OCI-LY1 (cell line): ENCODE results near the gene MED12.

Experiments
- H2AFZ ChIP-seq: fragments of 200-600 bp; sonication (generic), shearing (Covaris generic); 2 replicates; pipeline ENCODE4 v1.6.0; 2014; ENCODE audit warnings: antibody characterized with exemption, mild to moderate bottlenecking, low read length
- H3F3A ChIP-seq: fragments of 200-600 bp; sonication (generic), shearing (Covaris generic); 2 replicates; pipeline ENCODE4 v1.6.0; 2014; ENCODE audit warnings: mild to moderate bottlenecking, antibody characterized with exemption, low read length, moderate library complexity; ENCODE audit not compliant: insufficient read depth
- H3K27ac ChIP-seq: fragments of 200-600 bp; sonication (generic); 2 replicates; pipeline ENCODE4 v1.5.1; 2014; ENCODE audit warnings: low read length, mixed run types, mild to moderate bottlenecking, low read depth; ENCODE audit not compliant: poor library complexity, severe bottlenecking
- H3K27me3 ChIP-seq: fragments of 200-600 bp; sonication (generic); 2 replicates; pipeline ENCODE4 v1.6.0; 2014; ENCODE audit warnings: antibody characterized with exemption, mild to moderate bottlenecking, low read length, moderate library complexity; ENCODE audit not compliant: insufficient read depth
- H3K36me3 ChIP-seq: fragments of 200-600 bp; sonication (generic); 2 replicates; pipeline ENCODE4 v1.6.1; 2014; ENCODE audit warnings: mild to moderate bottlenecking, antibody characterized with exemption, low read length, moderate library complexity, mixed read lengths; ENCODE audit not compliant: insufficient read depth
- H3K4me1 ChIP-seq: fragments of 200-600 bp; sonication (generic); 2 replicates; pipeline ENCODE4 v1.5.1; 2014; ENCODE audit warnings: mild to moderate bottlenecking, low read length, moderate library complexity; ENCODE audit not compliant: insufficient read depth, severe bottlenecking
- H3K4me2 ChIP-seq: fragments of 200-600 bp; sonication (generic), shearing (Covaris generic); 2 replicates; pipeline ENCODE4 v1.6.1; 2014; ENCODE audit warnings: low read length
- H3K4me3 ChIP-seq: fragments of 200-600 bp; sonication (generic); 2 replicates; pipeline ENCODE4 v1.5.1; 2014; ENCODE audit warnings: low read length, low read depth, mild to moderate bottlenecking, mixed read lengths; ENCODE audit not compliant: poor library complexity, severe bottlenecking
- H3K79me2 ChIP-seq: fragments of 200-600 bp; shearing (Covaris generic); 2 replicates; pipeline ENCODE4 v1.6.1; 2016; ENCODE audit warnings: mixed run types, low read length, mixed read lengths; ENCODE audit not compliant: insufficient read depth
- H3K9ac ChIP-seq: fragments of 200-600 bp; sonication (generic), shearing (Covaris generic); 2 replicates; pipeline ENCODE4 v1.6.1; 2014; ENCODE audit warnings: mild to moderate bottlenecking, low read length, mixed read lengths
- H3K9me2 ChIP-seq: fragments of 200-600 bp; sonication (generic), shearing (Covaris generic); 2 replicates; pipeline ENCODE4 v1.6.1; 2014; ENCODE audit warnings: low read depth, mild to moderate bottlenecking, low read length, mixed read lengths
- H3K9me3 ChIP-seq: fragments of 200-600 bp; shearing (Covaris generic); 2 replicates; pipeline ENCODE4 v1.6.1; 2014; ENCODE audit warnings: low read length, mixed read lengths
- H4K20me1 ChIP-seq: fragments of 200-600 bp; sonication (generic), shearing (Covaris generic); 2 replicates; pipeline ENCODE4 v1.6.0; 2016; ENCODE audit warnings: mild to moderate bottlenecking, low read length; ENCODE audit not compliant: insufficient read depth
- EZH2 ChIP-seq: fragments of 200-600 bp; sonication (generic), shearing (Covaris generic); IDR thresholded peaks from 2 replicates; pipeline ENCODE4 v1.8.0; 2017; ENCODE audit warnings: borderline replicate concordance, mixed run types, mild to moderate bottlenecking, antibody characterized with exemption, low read length, moderate library complexity, mixed read lengths
- TF ChIP-seq, protein P1 (sequence below): fragments of 200-600 bp; sonication (generic), shearing (Covaris generic); IDR thresholded peaks from 2 replicates; pipeline ENCODE4 v1.5.1; 2017; ENCODE audit warnings: mild to moderate bottlenecking, antibody characterized with exemption, low read length, moderate library complexity, mixed read lengths

The MED12 gene

DNA sequence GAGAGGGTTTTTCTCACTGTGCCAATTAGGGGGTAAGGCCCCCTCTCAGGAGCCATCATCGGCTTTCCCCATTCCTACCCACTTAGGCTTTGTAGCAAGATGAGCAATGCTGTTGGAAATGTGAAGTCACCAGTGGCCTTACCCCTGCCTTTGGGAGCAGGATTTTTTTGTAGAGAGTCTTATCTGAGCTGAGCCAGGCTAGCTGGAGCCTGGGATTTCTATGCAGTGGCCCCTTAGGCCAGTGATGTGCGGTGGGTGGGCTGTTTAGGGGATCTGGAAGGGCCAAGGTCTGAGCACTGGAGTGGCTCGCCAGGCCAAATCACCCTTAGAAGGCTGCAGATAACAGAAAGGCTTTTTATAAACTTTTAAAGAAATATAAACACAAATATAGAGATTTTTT lies 16.1 kb upstream of the MED12 start:
- Histone ChIP-seq H3K4me1 (peaks cover 19% of the 10 kb centered on the region), H3K9me3 (no peaks in the 10 kb centered on the region), H3F3A (no peaks in the 10 kb centered on the region), H4K20me1 (no peaks in the 10 kb centered on the region), H2AFZ (no peak overlapping the region), H3K9ac (no peak overlapping the region), H3K4me2 (no peak overlapping the region), H3K79me2 (no peaks in the 10 kb centered on the region), H3K27me3 (no peaks in the 10 kb centered on the region), H3K9me2 (no peaks in the 10 kb centered on the region), H3K36me3 (no peaks in the 10 kb centered on the region; the same call in 1 of the 2 replicates), H3K27ac (no peak overlapping the region), H3K4me3 (no peak overlapping the region)
- TF ChIP-seq, protein P1, sequence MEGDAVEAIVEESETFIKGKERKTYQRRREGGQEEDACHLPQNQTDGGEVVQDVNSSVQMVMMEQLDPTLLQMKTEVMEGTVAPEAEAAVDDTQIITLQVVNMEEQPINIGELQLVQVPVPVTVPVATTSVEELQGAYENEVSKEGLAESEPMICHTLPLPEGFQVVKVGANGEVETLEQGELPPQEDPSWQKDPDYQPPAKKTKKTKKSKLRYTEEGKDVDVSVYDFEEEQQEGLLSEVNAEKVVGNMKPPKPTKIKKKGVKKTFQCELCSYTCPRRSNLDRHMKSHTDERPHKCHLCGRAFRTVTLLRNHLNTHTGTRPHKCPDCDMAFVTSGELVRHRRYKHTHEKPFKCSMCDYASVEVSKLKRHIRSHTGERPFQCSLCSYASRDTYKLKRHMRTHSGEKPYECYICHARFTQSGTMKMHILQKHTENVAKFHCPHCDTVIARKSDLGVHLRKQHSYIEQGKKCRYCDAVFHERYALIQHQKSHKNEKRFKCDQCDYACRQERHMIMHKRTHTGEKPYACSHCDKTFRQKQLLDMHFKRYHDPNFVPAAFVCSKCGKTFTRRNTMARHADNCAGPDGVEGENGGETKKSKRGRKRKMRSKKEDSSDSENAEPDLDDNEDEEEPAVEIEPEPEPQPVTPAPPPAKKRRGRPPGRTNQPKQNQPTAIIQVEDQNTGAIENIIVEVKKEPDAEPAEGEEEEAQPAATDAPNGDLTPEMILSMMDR = no peak
- no peak for TF ChIP-seq EZH2

- peaks cover 19% of the 10 kb centered on the region for H3K4me1 ChIP-seq
- no peak overlapping the region; the same call in 1 of the 2 replicates for H3K9ac ChIP-seq
- peaks cover 6% of the 10 kb centered on the region for H3K36me3 ChIP-seq
- no peak overlapping the region for H3K27ac ChIP-seq
- no peaks in the 10 kb centered on the region for H3F3A ChIP-seq
- H4K20me1 ChIP-seq = no peaks in the 10 kb centered on the region
- no peaks in the 10 kb centered on the region for H3K9me3 ChIP-seq
- H3K79me2 ChIP-seq = no peaks in the 10 kb centered on the region
- H3K4me3 ChIP-seq = no peak overlapping the region
- TF ChIP-seq, protein P1 = no peak
- no peak for TF ChIP-seq EZH2
- no peak overlapping the region for H2AFZ ChIP-seq
- no peaks in the 10 kb centered on the region for H3K9me2 ChIP-seq
- H3K4me2 ChIP-seq = peak overlapping the region; percentile 16; the same call in 1 of the 2 replicates
- H3K27me3 ChIP-seq = no peaks in the 10 kb centered on the region
Observed at GRCh38 chrX:71103110-71103983, 15.0 kb upstream of the MED12 start.

- Histone ChIP-seq H3K36me3 (peaks cover 24% of the 10 kb centered on the region), H3K9ac (no peak overlapping the region)
- no peak for TF ChIP-seq EZH2
- TF ChIP-seq, protein P1 = no peak
Observed at GRCh38 chrX:71105628-71106027, 12.8 kb upstream of the MED12 start.

More at GRCh38 chrX:71105628-71106027, 12.8 kb upstream of the MED12 start:
- Histone ChIP-seq H3K27me3 (no peaks in the 10 kb centered on the region), H3K27ac (no peak overlapping the region), H3K9me2 (no peaks in the 10 kb centered on the region), H4K20me1 (no peaks in the 10 kb centered on the region), H3K4me1 (peaks cover 30% of the 10 kb centered on the region), H3K4me2 (no peak overlapping the region), H3K79me2 (no peaks in the 10 kb centered on the region), H3F3A (no peaks in the 10 kb centered on the region), H3K9me3 (no peaks in the 10 kb centered on the region), H3K4me3 (no peak overlapping the region), H2AFZ (no peak overlapping the region)
